A673 (cell line): ENCODE results near the gene FAM161B. TPM values are rescaled to one million over a fixed set of nuclear protein-coding genes. Genes with fewer than 3 reads are reported as not detected.

Experiments used
- BruUV-seq: library from RNA; stranded (reverse); fragments of 400-500 nt; replicated peaks from 2 replicates; lab custom pipeline; 2021; lab: Mats Ljungman, UMichigan
- CTCF ChIA-PET: fragments of 300-600 bp; sonication (Branson Sonifier 250); formaldehyde crosslinking; loops from one replicate; lab custom pipeline; 2022; ENCODE audit warnings: antibody characterized with exemption; lab: Charles Lee
- POLR2A ChIA-PET: fragments of 300-600 bp; sonication (Branson Sonifier 250); formaldehyde crosslinking; loops from one replicate; lab custom pipeline; 2022; ENCODE audit warnings: antibody characterized with exemption; ENCODE audit not compliant: low non-redundant PET; lab: Charles Lee
- DNase-seq: peaks from one replicate; pipeline ENCODE4 v3.0.0-alpha.2; 2015; ENCODE audit warnings: low spot score
- H3K27ac ChIP-seq: fragments of 200-600 bp; sonication (generic); 2 replicates; pipeline ENCODE4 v1.5.1; 2016; ENCODE audit warnings: mixed run types, low read depth, mild to moderate bottlenecking, mixed read lengths, antibody characterized with exemption, low read length; ENCODE audit not compliant: poor library complexity, severe bottlenecking
- H3K27me3 ChIP-seq: fragments of 200-600 bp; sonication (generic); replicated peaks from 2 replicates; pipeline ENCODE4 v1.6.1; 2017; ENCODE audit warnings: mixed run types, low read depth, mild to moderate bottlenecking, mixed read lengths, antibody characterized with exemption, low read length; ENCODE audit not compliant: insufficient read depth, poor library complexity
- H3K36me3 ChIP-seq: fragments of 200-600 bp; sonication (generic); 2 replicates; pipeline ENCODE4 v1.6.1; 2016; ENCODE audit warnings: mixed run types, mild to moderate bottlenecking, mixed read lengths, antibody characterized with exemption, low read length; ENCODE audit not compliant: insufficient read depth, poor library complexity, severe bottlenecking
- H3K4me1 ChIP-seq: fragments of 200-600 bp; sonication (generic); 2 replicates; pipeline ENCODE4 v1.6.1; 2017; ENCODE audit warnings: mixed run types, mild to moderate bottlenecking, mixed read lengths, antibody characterized with exemption, low read length; ENCODE audit not compliant: insufficient read depth, poor library complexity, severe bottlenecking
- H3K4me3 ChIP-seq: fragments of 200-600 bp; sonication (generic); 2 replicates; pipeline ENCODE4 v1.5.1; 2016; ENCODE audit warnings: low read depth, mixed run types, mild to moderate bottlenecking, mixed read lengths, low read length; ENCODE audit not compliant: poor library complexity, severe bottlenecking
- H3K9me3 ChIP-seq: fragments of 200-600 bp; sonication (generic); 2 replicates; pipeline ENCODE4 v1.6.1; 2016; ENCODE audit warnings: mixed run types, low read depth, mild to moderate bottlenecking, mixed read lengths, antibody characterized with exemption, low read length; ENCODE audit not compliant: poor library complexity, severe bottlenecking
- EZH2 ChIP-seq: fragments of 200-600 bp; sonication (generic); IDR thresholded peaks from 2 replicates; pipeline ENCODE4 v1.6.1; 2017; ENCODE audit warnings: borderline replicate concordance, low read depth, mild to moderate bottlenecking, mixed read lengths, antibody characterized with exemption, low read length; ENCODE audit not compliant: poor library complexity, severe bottlenecking
- intact Hi-C: fragments of 100-400 bp; cut with micrococcal nuclease; formaldehyde crosslinking; loops from one replicate; pipeline ENCODE4 v1.10.0; 2022; ENCODE audit not compliant: unreplicated experiment
- total RNA-seq: library from RNA; stranded (reverse); gene quantifications from 2 replicates; pipeline ENCODE4 v1.2.3, GENCODE V29; 2021
- TF ChIP-seq, protein P1 (sequence below): fragments of 300-800, 200-600 bp; sonication (generic); conservative IDR thresholded peaks from 2 replicates; pipeline ENCODE4 v1.5.1; 2017; ENCODE audit warnings: low read depth, mild to moderate bottlenecking, antibody characterized with exemption, low read length, moderate library complexity, mixed read lengths

The FAM161B gene
- total RNA-seq, 1 experiment from 2014 or later, result 1.7 TPM

GRCh38 chr14:73942180-73942579 lies 7.7 kb downstream of the FAM161B start:
- Histone ChIP-seq H3K27ac (no peak overlapping the region), H3K4me3 (no peak overlapping the region), H3K27me3 (no peaks in the 10 kb centered on the region), H3K36me3 (no peaks in the 10 kb centered on the region), H3K9me3 (no peaks in the 10 kb centered on the region), H3K4me1 (no peaks in the 10 kb centered on the region)
- ChIA-PET CTCF (no interaction called here), POLR2A (no interaction called here)
- TF ChIP-seq, protein P1, sequence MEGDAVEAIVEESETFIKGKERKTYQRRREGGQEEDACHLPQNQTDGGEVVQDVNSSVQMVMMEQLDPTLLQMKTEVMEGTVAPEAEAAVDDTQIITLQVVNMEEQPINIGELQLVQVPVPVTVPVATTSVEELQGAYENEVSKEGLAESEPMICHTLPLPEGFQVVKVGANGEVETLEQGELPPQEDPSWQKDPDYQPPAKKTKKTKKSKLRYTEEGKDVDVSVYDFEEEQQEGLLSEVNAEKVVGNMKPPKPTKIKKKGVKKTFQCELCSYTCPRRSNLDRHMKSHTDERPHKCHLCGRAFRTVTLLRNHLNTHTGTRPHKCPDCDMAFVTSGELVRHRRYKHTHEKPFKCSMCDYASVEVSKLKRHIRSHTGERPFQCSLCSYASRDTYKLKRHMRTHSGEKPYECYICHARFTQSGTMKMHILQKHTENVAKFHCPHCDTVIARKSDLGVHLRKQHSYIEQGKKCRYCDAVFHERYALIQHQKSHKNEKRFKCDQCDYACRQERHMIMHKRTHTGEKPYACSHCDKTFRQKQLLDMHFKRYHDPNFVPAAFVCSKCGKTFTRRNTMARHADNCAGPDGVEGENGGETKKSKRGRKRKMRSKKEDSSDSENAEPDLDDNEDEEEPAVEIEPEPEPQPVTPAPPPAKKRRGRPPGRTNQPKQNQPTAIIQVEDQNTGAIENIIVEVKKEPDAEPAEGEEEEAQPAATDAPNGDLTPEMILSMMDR, result no peak
- no peak for TF ChIP-seq EZH2
- DNase-seq, result no peak
- no TSS peak for BruUV-seq
- intact Hi-C loops, result no loop called here

DNA sequence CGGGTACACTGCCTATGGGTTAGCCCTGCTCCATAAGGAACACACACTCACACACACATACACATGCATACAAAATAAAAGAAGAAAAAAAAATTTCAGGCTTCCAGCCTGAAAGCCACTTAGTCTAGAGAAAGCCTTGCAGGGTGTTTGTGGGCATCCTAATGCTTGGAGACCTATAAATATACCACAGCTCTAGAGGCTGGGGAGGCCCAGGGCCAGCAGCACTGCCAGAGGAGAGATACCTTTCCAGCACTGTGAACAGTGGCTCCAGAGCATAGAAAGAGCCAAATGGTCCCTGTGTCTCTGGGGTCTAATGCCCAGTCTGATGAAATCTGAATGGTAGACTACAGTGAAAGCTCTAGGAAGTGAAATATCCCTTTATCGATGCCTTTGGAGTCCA lies 12.9 kb downstream of the FAM161B start:
- TF ChIP-seq, protein P1, result no peak
- no peak for TF ChIP-seq EZH2
- ChIA-PET POLR2A (no interaction called here), CTCF (no interaction called here)
- no peak overlapping the region for H3K27ac ChIP-seq
- intact Hi-C loops, result no loop called here
- H3K4me1 ChIP-seq, result no peaks in the 10 kb centered on the region
- H3K27me3 ChIP-seq, result no peaks in the 10 kb centered on the region
- H3K4me3 ChIP-seq, result no peak overlapping the region
- H3K36me3 ChIP-seq, result peaks cover 24% of the 10 kb centered on the region
- no TSS peak for BruUV-seq
- no peaks in the 10 kb centered on the region for H3K9me3 ChIP-seq
- no peak for DNase-seq

GRCh38 chr14:73936548-73936947 lies 13.3 kb downstream of the FAM161B start:
- intact Hi-C loops, result no loop called here
- no peak for DNase-seq
- POLR2A ChIA-PET, result no interaction called here
- no peaks in the 10 kb centered on the region for H3K4me1 ChIP-seq
- TF ChIP-seq EZH2, result no peak
- TF ChIP-seq, protein P1, result no peak
- H3K9me3 ChIP-seq, result no peaks in the 10 kb centered on the region
- BruUV-seq, result no TSS peak
- H3K27ac ChIP-seq, result no peak overlapping the region
- CTCF ChIA-PET, result no interaction called here
- H3K36me3 ChIP-seq, result peaks cover 29% of the 10 kb centered on the region
- no peak overlapping the region for H3K4me3 ChIP-seq
- no peaks in the 10 kb centered on the region for H3K27me3 ChIP-seq
